ENCODE results near the gene BICDL2. TPM values are rescaled to one million over a fixed set of nuclear protein-coding genes. Genes with fewer than 3 reads are reported as not detected.

BICDL2 gene
- total and polyA plus RNA-seq, 9 of the 15 experiments (the other 6 are each of a cell fraction or from before 2014, with no cell fraction given) = 0.09 to 0.28 (median 0.09) TPM; not detected in 6

- TF ChIP-seq E2F1 (CRISPR knock-in tag; IDR thresholded peaks at IDR 0.05) (no peak), CXXC5 (CRISPR knock-in tag; IDR thresholded peaks at IDR 0.05) (0 out of 2 replicates have a peak, but pooled peaks have one; percentile 32), POLR3A (IDR thresholded peaks at IDR 0.05; ENCODE audit: borderline replicate concordance, extremely low read depth, insufficient read depth, insufficient read length) (no peak), LARP7 (IDR thresholded peaks at IDR 0.05) (no peak), E2F4 (CRISPR knock-in tag; IDR thresholded peaks at IDR 0.05; ENCODE audit: low read depth) (no peak), TARDBP (IDR thresholded peaks at IDR 0.05) (no peak), RBM39 (optimal IDR thresholded peaks at IDR 0.05; ENCODE audit: low read depth, low read length) (no peak), HNRNPH1 (optimal IDR thresholded peaks at IDR 0.05; ENCODE audit: low read depth, low read length) (no peak), NCOA2 (IDR thresholded peaks at IDR 0.05; ENCODE audit: partially characterized antibody in 2 of 2) (no peak), ZNF785 (CRISPR knock-in tag; IDR thresholded peaks at IDR 0.05) (no peak), POU5F1 (IDR thresholded peaks at IDR 0.05; ENCODE audit: borderline replicate concordance, low read depth, low read length, partially characterized antibody) (no peak), ESRRA (IDR thresholded peaks at IDR 0.05; ENCODE audit: borderline replicate concordance, low read depth) (no peak), MLX (CRISPR knock-in tag; conservative IDR thresholded peaks at IDR 0.05) (no peak), HDAC2 (IDR thresholded peaks at IDR 0.05) (no peak), ZBTB26 (CRISPR knock-in tag; IDR thresholded peaks at IDR 0.05) (no peak), GABPB1 (CRISPR knock-in tag; IDR thresholded peaks at IDR 0.05) (no peak), ZBTB33 (CRISPR knock-in tag; IDR thresholded peaks at IDR 0.05) (0 out of 2 replicates have a peak, but pooled peaks have one; percentile 18), BHLHE40 (IDR thresholded peaks at IDR 0.05; ENCODE audit: low read length) (no peak), HOMEZ (CRISPR knock-in tag; IDR thresholded peaks at IDR 0.05) (no peak), SRSF9 (IDR thresholded peaks at IDR 0.05; ENCODE audit: borderline replicate concordance, low read depth, low read length) (no peak), TRIM28 (IDR thresholded peaks at IDR 0.05) (peak; percentile 63; the same call in 1 of the 2 replicates)
Observed at GRCh38 chr16:3084969-3085670, 48.4 kb upstream of the BICDL2 start (continued).

Data from K562 (cell line).